Measurements from ENCODE around the gene EVI2A. TPM values are rescaled to one million over a fixed set of nuclear protein-coding genes. Genes with fewer than 3 reads are reported as not detected.

EVI2A gene
- polyA plus RNA-seq, 3 donors: 121 to 138 (median 125) TPM

- Histone ChIP-seq H3K4me3 (replicated peaks in 1 of 3; ENCODE audit: low read depth in 2 of 3, low read length in 3 of 3) (no peak overlapping the region), H3K36me3 (replicated peaks in 1 of 2; ENCODE audit: control insufficient read depth in 1 of 2, insufficient read depth in 2 of 2, low read length in 2 of 2) (peaks cover 2 to 20% of the 10 kb centered on the region in 2 donors), H3K4me1 (ENCODE audit: control insufficient read depth in 1 of 2, insufficient read depth in 2 of 2, low read length in 2 of 2) (peaks cover 19 to 38% of the 10 kb centered on the region in 2 donors), H3K79me2 (ENCODE audit: insufficient read depth, low read length) (peaks cover 7% of the 10 kb centered on the region), H3K9me3 (replicated peaks in 1 of 2; ENCODE audit: control insufficient read depth in 1 of 2, insufficient read depth in 1 of 2, low read length in 2 of 2) (no peaks in the 10 kb centered on the region), H3K27me3 (ENCODE audit: control insufficient read depth in 2 of 2, insufficient read depth in 2 of 2, low read length in 2 of 2) (no peaks in the 10 kb centered on the region), H3K27ac (ENCODE audit: low read depth in 1 of 2, low read length in 2 of 2) (no peak overlapping the region), H3K9ac (ENCODE audit: insufficient read depth, low read length, poor library complexity, severe bottlenecking) (no peak overlapping the region), H4K20me1 (ENCODE audit: insufficient read depth, low read length) (no peaks in the 10 kb centered on the region), H2AFZ (ENCODE audit: insufficient read depth, low read depth, low read length, poor library complexity, severe bottlenecking) (no peak overlapping the region), H3K4me2 (replicated peaks; ENCODE audit: extremely low read depth, low read length, poor library complexity, severe bottlenecking) (no peak overlapping the region)
- H3K4me3 Mint-ChIP-seq: no peak overlapping the region
- intact Hi-C loops (cut with micrococcal nuclease): loop anchor here in 1 of 2 donors (10.0 kb wide), 1 partner anchor 53 kb away; the partner anchor contains the start of gene EVI2A
- H3K4me1 Mint-ChIP-seq: peaks cover 37% of the 10 kb centered on the region
- peaks cover 35 to 38% of the 10 kb centered on the region in 2 donors for H3K36me3 Mint-ChIP-seq
- H3K27ac Mint-ChIP-seq: no peak overlapping the region
- peaks cover 0 to 3% (median 0%) of the 10 kb centered on the region in 7 donors for H3K9me3 Mint-ChIP-seq
- WGBS (ENCODE audit: insufficient coverage): 100% methylated on average over 1 of the region's 1 CpG
- no peak for TF ChIP-seq CTCF (IDR thresholded peaks at IDR 0.05)
- H3K27me3 Mint-ChIP-seq (ENCODE audit: low read depth in 3 of 3): no peaks in the 10 kb centered on the region
- no peak for DNase-seq
These were observed 49.2 kb downstream of the EVI2A start for GRCh38 chr17:31272236-31272635.

GRCh38 chr17:31269578-31269983 is 51.8 kb downstream of the EVI2A start:
- Histone ChIP-seq H3K9me3 (replicated peaks in 1 of 2; ENCODE audit: control insufficient read depth in 1 of 2, insufficient read depth in 1 of 2, low read length in 2 of 2) (no peaks in the 10 kb centered on the region), H3K9ac (ENCODE audit: insufficient read depth, low read length, poor library complexity, severe bottlenecking) (no peak overlapping the region), H3K4me3 (replicated peaks in 1 of 3; ENCODE audit: low read depth in 2 of 3, low read length in 3 of 3) (no peak overlapping the region), H3K27ac (ENCODE audit: low read depth in 1 of 2, low read length in 2 of 2) (no peak overlapping the region), H3K27me3 (ENCODE audit: control insufficient read depth in 2 of 2, insufficient read depth in 2 of 2, low read length in 2 of 2) (no peaks in the 10 kb centered on the region), H3K79me2 (ENCODE audit: insufficient read depth, low read length) (peaks cover 3% of the 10 kb centered on the region), H3K4me1 (ENCODE audit: control insufficient read depth in 1 of 2, insufficient read depth in 2 of 2, low read length in 2 of 2) (peaks cover 10 to 23% of the 10 kb centered on the region in 2 donors), H3K4me2 (replicated peaks; ENCODE audit: extremely low read depth, low read length, poor library complexity, severe bottlenecking) (no peak overlapping the region), H3K36me3 (replicated peaks in 1 of 2; ENCODE audit: control insufficient read depth in 1 of 2, insufficient read depth in 2 of 2, low read length in 2 of 2) (peaks cover 6 to 41% of the 10 kb centered on the region in 2 donors), H4K20me1 (ENCODE audit: insufficient read depth, low read length) (no peaks in the 10 kb centered on the region), H2AFZ (ENCODE audit: insufficient read depth, low read depth, low read length, poor library complexity, severe bottlenecking) (no peak overlapping the region)
- Mint-ChIP-seq H3K36me3 (peaks cover 38 to 45% of the 10 kb centered on the region in 2 donors), H3K9me3 (peaks cover 0 to 3% (median 0%) of the 10 kb centered on the region in 7 donors), H3K27me3 (ENCODE audit: low read depth in 3 of 3) (no peaks in the 10 kb centered on the region), H3K4me3 (no peak overlapping the region), H3K4me1 (peaks cover 29% of the 10 kb centered on the region), H3K27ac (no peak overlapping the region)
- WGBS (ENCODE audit: insufficient coverage): no CpG with 5 or more reads among the region's 1 CpG
- no peak for TF ChIP-seq CTCF (IDR thresholded peaks at IDR 0.05)
- intact Hi-C loops (cut with micrococcal nuclease): no loop called here
- no peak for DNase-seq

All from CD14-positive monocyte (primary cell).